K562 (cell line): ENCODE results near the gene TPCN1. TPM values are rescaled to one million over a fixed set of nuclear protein-coding genes. Genes with fewer than 3 reads are reported as not detected.
A peak's percentile ranks its signal among the peaks of the same experiment; 100 is the strongest.

Experiments used
- ATAC-seq: fragments of 200-7000 bp; cut with Tn5 transposase; 3 replicates; pipeline ENCODE4 v1.9.1; 2020; ENCODE audit warnings: moderate library complexity
- BruUV-seq: library from RNA; stranded (reverse); fragments of 400-500 nt; replicated peaks from 2 replicates; lab custom pipeline; 2021; lab: Mats Ljungman, UMichigan
- CTCF ChIA-PET: fragments of 300-600 bp; formaldehyde crosslinking; extraction: SDS; loops from one replicate; lab custom pipeline; 2021; ENCODE audit warnings: low intra/inter-chr PET ratio; lab: Yijun Ruan, JAX
- POLR2A ChIA-PET: fragments of 300-600, 350-650 bp; sonication (Branson Sonifier 250); formaldehyde crosslinking; extraction: SDS; loops from one replicate; lab custom pipeline; 2021; ENCODE audit warnings: antibody characterized with exemption, inconsistent platforms; lab: Yijun Ruan, JAX
- DNase-seq, 4 experiments: peaks; one replicate each; pipeline versions ENCODE4 v3.0.0 to v3.0.0-alpha.2; 2011 to 2018; ENCODE audit warnings: low spot score in 3 of 4, mixed read lengths in 3 of 4; ENCODE audit errors: extremely low read depth in 1 of 4
- FAIRE-seq: peaks from 2 replicates; lab custom pipeline; 2011; peaks lifted over from hg19 to GRCh38; lab: Jason Lieb, UNC
- H2AFZ ChIP-seq: 2 replicates; pipeline ENCODE4 v1.6.0; 2011; ENCODE audit warnings: low read depth, low read length, control low read depth, inconsistent platforms
- H3K27ac ChIP-seq: fragments of 200-600 bp; 3 replicates; pipeline ENCODE4 v1.8.0; 2011; ENCODE audit warnings: low read depth, mild to moderate bottlenecking, control low read depth, inconsistent platforms, low read length, moderate library complexity, mixed read lengths; ENCODE audit errors: extremely low read depth
- H3K27me3 ChIP-seq, 2 experiments: fragments of 300-600 bp in 1 of 2; 2 replicates in 1 of 2; 3 replicates in 1 of 2; pipeline versions ENCODE4 v1.6.0 to v1.8.0; 2011; ENCODE audit warnings: inconsistent platforms in 2 of 2, low read length in 2 of 2, mild to moderate bottlenecking in 1 of 2, mixed read lengths in 1 of 2, moderate library complexity in 1 of 2; ENCODE audit not compliant: control insufficient read depth in 2 of 2, insufficient read depth in 2 of 2
- H3K36me3 ChIP-seq: fragments of 300-600 bp; 3 replicates; pipeline ENCODE4 v1.8.0; 2011; ENCODE audit warnings: mild to moderate bottlenecking, low read length, inconsistent platforms; ENCODE audit not compliant: control insufficient read depth, insufficient read depth
- H3K4me1 ChIP-seq, 2 experiments: fragments of 200-600 bp in 1 of 2; replicated peaks in 1 of 2; 2 replicates in 1 of 2; 3 replicates in 1 of 2; pipeline versions ENCODE4 v1.5.1 to v1.8.0; 2011; ENCODE audit warnings: inconsistent platforms in 2 of 2, low read length in 2 of 2, mild to moderate bottlenecking in 1 of 2, mixed read lengths in 1 of 2, moderate library complexity in 1 of 2; ENCODE audit not compliant: control insufficient read depth in 2 of 2, insufficient read depth in 2 of 2
- H3K4me2 ChIP-seq: 2 replicates; pipeline ENCODE4 v1.6.1; 2011; ENCODE audit warnings: low read length, control low read depth, inconsistent platforms, mixed read lengths; ENCODE audit not compliant: insufficient read depth
- H3K4me3 ChIP-seq: fragments of 200-600 bp; sonication (generic), shearing (Covaris generic); 2 replicates; pipeline ENCODE4 v1.5.1; 2016; ENCODE audit warnings: control low read depth, inconsistent platforms
- H3K79me2 ChIP-seq: fragments of 200-600 bp; 3 replicates; pipeline ENCODE4 v1.8.0; 2011; ENCODE audit warnings: low read length, inconsistent platforms; ENCODE audit not compliant: control insufficient read depth, insufficient read depth
- H3K9ac ChIP-seq, 2 experiments: 2 replicates each; pipeline versions ENCODE4 v1.6.0 to v1.6.1; 2011; ENCODE audit warnings: low read depth in 2 of 2, low read length in 2 of 2, control low read depth in 1 of 2, inconsistent platforms in 1 of 2, mild to moderate bottlenecking in 1 of 2, mixed read lengths in 1 of 2; ENCODE audit not compliant: insufficient read depth in 1 of 2
- H3K9me1 ChIP-seq: one replicate; pipeline ENCODE4 v1.6.0; 2011; ENCODE audit warnings: inconsistent platforms, mild to moderate bottlenecking, low read length, moderate library complexity; ENCODE audit not compliant: control insufficient read depth, insufficient read depth
- H3K9me3 ChIP-seq: replicated peaks from 2 replicates; pipeline ENCODE4 v1.5.1; 2011; ENCODE audit warnings: low read depth, low read length, inconsistent platforms; ENCODE audit not compliant: control insufficient read depth, insufficient read depth
- H4K20me1 ChIP-seq: replicated peaks from 2 replicates; pipeline ENCODE4 v1.6.1; 2011; ENCODE audit warnings: low read length, inconsistent platforms, mixed read lengths; ENCODE audit not compliant: control insufficient read depth, insufficient read depth
- ADNP ChIP-seq: fragments of 200-800 bp; sonication (Bioruptor generic); IDR thresholded peaks from 2 replicates; pipeline ENCODE4 v1.6.1; 2016; ENCODE audit warnings: missing genetic modification characterization, missing compliant biosample characterization
- BCOR ChIP-seq: fragments of 450-650 bp; IDR thresholded peaks from 2 replicates; pipeline ENCODE4 v1.6.1; 2016
- EGR1 ChIP-seq: fragments of 450-650 bp; conservative IDR thresholded peaks from 2 replicates; pipeline ENCODE4 v1.6.1; 2017; ENCODE audit warnings: mild to moderate bottlenecking
- HNRNPLL ChIP-seq: fragments of 200-400 bp; formaldehyde crosslinking; IDR thresholded peaks from 2 replicates; pipeline ENCODE4 v1.6.1; 2017; ENCODE audit warnings: low read length, low read depth, mild to moderate bottlenecking; ENCODE audit not compliant: poor library complexity, severe bottlenecking
- KDM1A ChIP-seq, 2 experiments: fragments of 450-650 bp; IDR thresholded peaks; 2 replicates each; pipeline ENCODE4 v1.6.1; 2016; ENCODE audit warnings: mild to moderate bottlenecking in 2 of 2
- PHB2 ChIP-seq: fragments of 450-650 bp; IDR thresholded peaks from 2 replicates; pipeline ENCODE4 v1.6.1; 2017; ENCODE audit warnings: low read depth
- PRMT5 ChIP-seq: sonication (generic); formaldehyde crosslinking; IDR thresholded peaks from 2 replicates; pipeline ENCODE4 v1.5.0; 2020; ENCODE audit warnings: missing genetic modification reagents
- RBM25 ChIP-seq: fragments of 200-400 bp; formaldehyde crosslinking; IDR thresholded peaks from 2 replicates; pipeline ENCODE4 v1.6.1; 2018; ENCODE audit warnings: low read length, low read depth, moderate library complexity; ENCODE audit not compliant: severe bottlenecking
- ZFP36 ChIP-seq: fragments of 150-350 bp; IDR thresholded peaks from 2 replicates; pipeline ENCODE4 v1.6.1; 2018; ENCODE audit warnings: low read length, low read depth; ENCODE audit not compliant: partially characterized antibody
- ZNF212 ChIP-seq: fragments of 450-650 bp; formaldehyde crosslinking; IDR thresholded peaks from 2 replicates; pipeline ENCODE4 v1.4.0; 2020; ENCODE audit warnings: mild to moderate bottlenecking
- ZNF239 ChIP-seq: fragments of 250-450 bp; sonication (Bioruptor Pico); IDR thresholded peaks from 2 replicates; pipeline ENCODE4 v1.4.0; 2020; ENCODE audit warnings: mild to moderate bottlenecking
- ZNF282 ChIP-seq: sonication (generic); formaldehyde crosslinking; IDR thresholded peaks from 2 replicates; pipeline ENCODE4 v1.8.1; 2023; ENCODE audit warnings: missing genetic modification reagents
- WGBS: fragments of 100-300 bp; shearing (Covaris generic); methylation state at CpG from one replicate; pipeline ENCODE4 v1.1.6; 2016; ENCODE audit warnings: low coverage, mixed read lengths; ENCODE audit not compliant: insufficient coverage; ENCODE audit errors: missing lambda C conversion rate; 5-methylcytosine and 5-hydroxymethylcytosine counted together
- in situ Hi-C: fragments of 300-500 bp; cut with MboI; formaldehyde crosslinking; loops from 4 replicates; pipeline ENCODE4 v1.15.0; 2018; ENCODE audit warnings: inconsistent platforms, mixed read lengths
- intact Hi-C: fragments of 100-400 bp; cut with micrococcal nuclease; formaldehyde crosslinking; loops from 2 replicates; pipeline ENCODE4 v1.14.2; 2022
- polyA plus RNA-seq, 8 experiments: library from polyadenylated mRNA; depleted of rRNA in 4 of 8; stranded (reverse) in 5 of 8; unstranded in 3 of 8; fragments of >200 nt; fragmentation: Nextera tagmentation in 2 of 8; fragmentation: Illumina TruSeq in 1 of 8; extraction: Ambion mirVana in 2 of 8; extraction: Trizol in 1 of 8; gene quantifications; 2 replicates each; pipeline versions ENCODE4 v1.2.1 to v1.2.3, GENCODE V29; 2011 to 2014; ENCODE audit warnings: inconsistent platforms in 1 of 8, missing spikeins in 1 of 8
- total RNA-seq, 7 experiments: library from RNA; depleted of rRNA in 6 of 7; stranded (reverse); fragments of >200 nt in 6 of 7; fragmentation: Illumina TruSeq in 2 of 7; extraction: Trizol in 2 of 7; gene quantifications; 2 replicates each; pipeline versions ENCODE4 v1.2.1 to v1.2.3, GENCODE V29; 2011 to 2021; ENCODE audit warnings: low replicate concordance in 1 of 7

TPCN1 gene
- total and polyA plus RNA-seq, 9 of the 15 experiments (the other 6 are each of a cell fraction or from before 2014, with no cell fraction given) = 0.80 to 23.8 (median 7.4) TPM

DNA sequence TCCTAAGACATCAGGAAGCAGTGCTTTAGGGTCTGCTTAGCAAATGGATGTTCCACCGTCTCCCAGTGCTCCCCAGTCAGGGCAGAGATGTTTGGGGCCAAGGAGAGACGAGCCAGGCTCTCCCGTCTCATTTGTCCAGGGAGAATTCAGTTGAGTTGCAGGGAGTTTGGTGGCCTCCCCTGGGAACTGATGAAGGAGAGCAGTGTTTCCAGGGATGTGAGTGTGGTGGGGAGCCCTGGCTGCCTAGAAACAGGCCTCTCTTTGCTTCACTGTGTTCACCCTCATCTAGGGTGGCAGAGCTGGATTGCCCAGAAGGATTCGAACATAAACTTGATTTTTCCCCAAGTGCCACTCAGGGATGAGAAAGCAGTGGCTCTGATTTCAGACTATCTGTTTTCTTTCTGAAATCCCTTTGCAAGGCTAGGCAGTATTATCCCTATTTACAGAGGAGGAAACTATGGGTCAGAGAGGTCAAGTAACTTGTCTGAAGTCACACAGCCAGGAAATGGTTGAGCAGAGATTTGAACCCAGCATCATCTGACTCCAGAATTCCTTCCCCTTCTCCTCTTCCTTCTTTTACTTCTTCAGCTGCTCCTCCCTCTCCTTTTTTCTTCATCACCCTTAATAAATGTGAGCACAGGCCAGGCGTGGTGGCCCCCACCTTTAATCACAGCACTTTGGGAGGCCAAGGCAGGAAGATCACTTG is 6.6 kb downstream of the TPCN1 start:
- ATAC-seq = no peak
- Histone ChIP-seq H3K79me2 (0 out of 3 replicates have a peak, but pooled peaks cover 4% of the 10 kb centered on the region), H3K27ac (no peak overlapping the region)

More for the DNA sequence above, 6.6 kb downstream of the TPCN1 start:
- Histone ChIP-seq H2AFZ (no peak overlapping the region), H3K4me2 (no peak overlapping the region), H3K27me3 (no peaks in the 10 kb centered on the region; a peak in 1 of 5 replicates)
- no TSS peak for BruUV-seq
- in situ Hi-C loops = no loop called here
- no peak for FAIRE-seq
- CTCF ChIA-PET = no interaction called here
- no peak for TF ChIP-seq HNRNPLL
- peak; percentile 79; the same call in 1 of the 2 replicates for TF ChIP-seq ADNP (tag)
- TF ChIP-seq PHB2 = no peak
- TF ChIP-seq EGR1 = no peak
- TF ChIP-seq ZNF212 (CRISPR knock-in tag) = no peak
- peak; percentile 98 for TF ChIP-seq RBM25
- peak; percentile 78 for TF ChIP-seq BCOR
- TF ChIP-seq KDM1A (IDR thresholded peaks at IDR 0.05) = peak in 1 of 2 experiments; percentile 39; a peak in 1 of 4 replicates
- no peak for TF ChIP-seq PRMT5
- no peak for TF ChIP-seq ZNF282
- TF ChIP-seq ZNF239 = no peak
- TF ChIP-seq ZFP36 = peak; percentile 76
- TF ChIP-seq, all 486 proteins: peak for 5
- Histone ChIP-seq H3K36me3 (peaks cover 49% of the 10 kb centered on the region; the same call in 2 of the 3 replicates), H3K4me1 (peaks cover 44 to 46% of the 10 kb centered on the region in 2 experiments), H3K9me3 (peaks cover 9% of the 10 kb centered on the region), H3K4me3 (no peak overlapping the region), H3K9me1 (peaks cover 5% of the 10 kb centered on the region), H3K9ac (peak overlapping the region in 1 of 2 experiments; percentile 22; a peak in 1 of 4 replicates), H4K20me1 (no peaks in the 10 kb centered on the region)
- intact Hi-C loops = no loop called here
- no peak for DNase-seq
- POLR2A ChIA-PET = interaction anchor here (0.5 kb wide), 2 partner anchors 39 to 208 kb away, joined by 3 read pairs; no protein-coding TSS in a partner anchor
- WGBS = 94% methylated on average over 5 of the region's 5 CpGs
